HG03575 (cell line): Measurements from ENCODE around the gene MYT1.

Source experiments
- ATAC-seq: cut with Tn5 transposase; IDR thresholded peaks from one replicate; pipeline ENCODE4 v1.9.1; 2021; ENCODE audit not compliant: unreplicated experiment, insufficient number of reproducible peaks, low FRiP score; ENCODE audit errors: extremely low read depth

MYT1 gene

GRCh38 chr20:64138276-64138815 lies 25.9 kb upstream of the MYT1 start:
- no peak for ATAC-seq

- ATAC-seq: no peak
These were observed 24.8 kb upstream of the MYT1 start for GRCh38 chr20:64139199-64140060.

GRCh38 chr20:64140061-64140931 lies 24.0 kb upstream of the MYT1 start:
- ATAC-seq: no peak

- ATAC-seq: no peak
These were observed 23.3 kb upstream of the MYT1 start for GRCh38 chr20:64140956-64141355.

GRCh38 chr20:64142590-64142989 lies 21.7 kb upstream of the MYT1 start:
- ATAC-seq: no peak

GRCh38 chr20:64143018-64143801 lies 21.0 kb upstream of the MYT1 start:
- no peak for ATAC-seq

- ATAC-seq: no peak
These were observed 19.9 kb upstream of the MYT1 start for GRCh38 chr20:64144144-64144912.

- no peak for ATAC-seq
These were observed 18.6 kb upstream of the MYT1 start for GRCh38 chr20:64145458-64146300.

- ATAC-seq: no peak
These were observed 17.8 kb upstream of the MYT1 start for GRCh38 chr20:64146301-64146935.

GRCh38 chr20:64146936-64147477 lies 17.2 kb upstream of the MYT1 start:
- ATAC-seq: no peak

- ATAC-seq: no peak
These were observed 15.7 kb upstream of the MYT1 start for GRCh38 chr20:64148581-64148980.

GRCh38 chr20:64149141-64149540 lies 15.1 kb upstream of the MYT1 start:
- ATAC-seq: no peak

- no peak for ATAC-seq
These were observed 14.3 kb upstream of the MYT1 start for GRCh38 chr20:64149809-64150560.

- no peak for ATAC-seq
These were observed 13.3 kb upstream of the MYT1 start for GRCh38 chr20:64150756-64151632.
